Measurements from ENCODE around the gene OR4D9. TPM values are rescaled to one million over a fixed set of nuclear protein-coding genes. Genes with fewer than 3 reads are reported as not detected.

The OR4D9 gene
- total RNA-seq, 1 experiment from 2014 or later: not detected

DNA sequence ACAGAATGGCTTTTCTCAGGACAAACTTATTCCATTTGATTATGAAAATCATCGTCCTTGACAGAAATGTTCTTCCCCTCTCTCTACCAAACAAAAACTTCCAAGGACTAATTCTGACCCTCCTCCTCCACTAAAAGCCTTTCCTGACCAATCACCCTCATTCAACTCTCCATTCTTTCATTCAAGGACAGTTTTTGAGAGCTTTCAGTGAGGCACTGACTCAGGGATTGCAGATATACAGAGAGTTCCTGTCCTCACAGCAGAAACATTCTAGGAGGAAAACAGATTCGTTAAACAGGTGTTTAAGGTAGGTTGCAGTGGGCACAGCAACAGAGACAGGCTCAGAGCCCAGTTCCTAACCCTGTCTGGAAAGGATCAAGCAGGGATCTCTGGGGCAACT lies 41.5 kb downstream of the OR4D9 start:
- Mint-ChIP-seq H3K27me3 (ENCODE audit: low read depth) (peaks cover 20% of the 10 kb centered on the region), H3K27ac (no peak overlapping the region)
- WGBS (ENCODE audit: extremely low coverage, insufficient read length, low lambda C conversion rate): no CpG with 5 or more reads among the region's 2 CpGs

More for the DNA sequence above, 41.5 kb downstream of the OR4D9 start:
- H3K4me1 ChIP-seq (ENCODE audit: insufficient read depth, low read length): 0 out of 2 replicates have a peak, but pooled peaks cover 4% of the 10 kb centered on the region
- H3K4me3 Mint-ChIP-seq: peak overlapping the region; percentile 72 to 84
- no peak overlapping the region for H3K27ac ChIP-seq (ENCODE audit: insufficient read length, low read depth, low read length)
- H4K5ac ChIP-seq (ENCODE audit: insufficient read length, low read depth, low read length): no peak overlapping the region
- no peak overlapping the region for H3K9ac ChIP-seq (ENCODE audit: extremely low read depth, insufficient read length, low read length)
- peak overlapping the region; percentile 23 for H2AFZ ChIP-seq (ENCODE audit: low read length)
- H3K23ac ChIP-seq (ENCODE audit: insufficient read length, low read depth, low read length): no peak overlapping the region
- no peaks in the 10 kb centered on the region for H3K79me2 ChIP-seq (ENCODE audit: insufficient read depth, low read length)
- H3T11ph ChIP-seq (ENCODE audit: low read length): no peak overlapping the region
- peaks cover 14 to 23% of the 10 kb centered on the region in 2 experiments for H3K4me1 Mint-ChIP-seq
- no peak overlapping the region for H2BK12ac ChIP-seq (ENCODE audit: insufficient read length, low read depth, low read length)
- no peak for DNase-seq
- TF ChIP-seq, protein P1, sequence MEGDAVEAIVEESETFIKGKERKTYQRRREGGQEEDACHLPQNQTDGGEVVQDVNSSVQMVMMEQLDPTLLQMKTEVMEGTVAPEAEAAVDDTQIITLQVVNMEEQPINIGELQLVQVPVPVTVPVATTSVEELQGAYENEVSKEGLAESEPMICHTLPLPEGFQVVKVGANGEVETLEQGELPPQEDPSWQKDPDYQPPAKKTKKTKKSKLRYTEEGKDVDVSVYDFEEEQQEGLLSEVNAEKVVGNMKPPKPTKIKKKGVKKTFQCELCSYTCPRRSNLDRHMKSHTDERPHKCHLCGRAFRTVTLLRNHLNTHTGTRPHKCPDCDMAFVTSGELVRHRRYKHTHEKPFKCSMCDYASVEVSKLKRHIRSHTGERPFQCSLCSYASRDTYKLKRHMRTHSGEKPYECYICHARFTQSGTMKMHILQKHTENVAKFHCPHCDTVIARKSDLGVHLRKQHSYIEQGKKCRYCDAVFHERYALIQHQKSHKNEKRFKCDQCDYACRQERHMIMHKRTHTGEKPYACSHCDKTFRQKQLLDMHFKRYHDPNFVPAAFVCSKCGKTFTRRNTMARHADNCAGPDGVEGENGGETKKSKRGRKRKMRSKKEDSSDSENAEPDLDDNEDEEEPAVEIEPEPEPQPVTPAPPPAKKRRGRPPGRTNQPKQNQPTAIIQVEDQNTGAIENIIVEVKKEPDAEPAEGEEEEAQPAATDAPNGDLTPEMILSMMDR (conservative IDR thresholded peaks at IDR 0.05): no peak
- H2AK5ac ChIP-seq (ENCODE audit: insufficient read length, low read length): no peak overlapping the region
- peaks cover 15% of the 10 kb centered on the region for H3K23me2 ChIP-seq (ENCODE audit: insufficient read length, low read depth, low read length, poor library complexity, severe bottlenecking)
- H4K8ac ChIP-seq (replicated peaks; ENCODE audit: insufficient read length, low read depth, low read length): no peak overlapping the region
- H3K79me1 ChIP-seq (ENCODE audit: insufficient read depth, low read depth, low read length, poor library complexity, severe bottlenecking): no peaks in the 10 kb centered on the region
- H2BK15ac ChIP-seq (ENCODE audit: low read depth, low read length): no peak overlapping the region
- peak overlapping the region; percentile 92 for H3K4me2 ChIP-seq (ENCODE audit: insufficient read depth, insufficient read length, low read length)
- no peak overlapping the region for H2BK5ac ChIP-seq (ENCODE audit: insufficient read length, low read length)
- H3K27me3 ChIP-seq (ENCODE audit: insufficient read depth, low read length): no peaks in the 10 kb centered on the region
- peaks cover 2 to 8% of the 10 kb centered on the region in 2 experiments; a peak in 2 of 5 replicates for H3K9me3 Mint-ChIP-seq
- no peaks in the 10 kb centered on the region for H3K9me3 ChIP-seq (ENCODE audit: control insufficient read depth, low read depth, low read length)
- H3K14ac ChIP-seq (ENCODE audit: insufficient read depth, low read length): no peak overlapping the region
- H3K36me3 Mint-ChIP-seq (ENCODE audit: insufficient read depth in 1 of 3, low read depth in 3 of 3): no peaks in the 10 kb centered on the region; a peak in 2 of 7 replicates
- no peak overlapping the region for H2BK20ac ChIP-seq (ENCODE audit: low read depth, low read length, poor library complexity, severe bottlenecking)
- H2BK120ac ChIP-seq (ENCODE audit: low read depth, low read length, poor library complexity, severe bottlenecking): no peak overlapping the region
- no peak overlapping the region for H3K4ac ChIP-seq (ENCODE audit: low read depth, low read length)
- no peaks in the 10 kb centered on the region for H4K20me1 ChIP-seq (ENCODE audit: control insufficient read depth, insufficient read depth, insufficient read length)
- no peak overlapping the region for H4K91ac ChIP-seq (ENCODE audit: insufficient read length, low read depth, low read length)
- H3K18ac ChIP-seq (ENCODE audit: insufficient read length, low read depth, low read length): no peak overlapping the region
- H3K56ac ChIP-seq (ENCODE audit: insufficient read length, low read depth, low read length): no peak overlapping the region

Data from H9 (cell line).